Keratinocyte (primary cell): ENCODE measurements around the gene MAP3K10. TPM values are rescaled to one million over a fixed set of nuclear protein-coding genes. Genes with fewer than 3 reads are reported as not detected.
"Not testable (repeated sequence)": the region's sequence is repeated elsewhere in the genome, so short reads cannot be mapped to it uniquely, and the experiment has no call there.

ENCODE experiments used
- DNase-seq: peaks from one replicate; pipeline ENCODE4 v3.0.0-alpha.2; 2011; ENCODE audit warnings: low read depth, missing footprints, low spot score
- FAIRE-seq: peaks from 2 replicates; lab custom pipeline; 2011; peaks lifted over from hg19 to GRCh38; lab: Jason Lieb, UNC
- H2AFZ ChIP-seq: 2 replicates; pipeline ENCODE4 v1.6.0; 2012; ENCODE audit warnings: low read length, control low read depth, inconsistent platforms; ENCODE audit not compliant: control insufficient read depth
- H3K27ac ChIP-seq: 2 replicates; pipeline ENCODE4 v1.5.1; 2011; ENCODE audit warnings: low read length; ENCODE audit not compliant: control insufficient read depth, insufficient read depth
- H3K27me3 ChIP-seq: 3 replicates; pipeline ENCODE4 v1.6.0; 2011; ENCODE audit warnings: low read length; ENCODE audit not compliant: control insufficient read depth, insufficient read depth; ENCODE audit errors: extremely low read depth
- H3K36me3 ChIP-seq, 2 experiments: 2 replicates in 1 of 2; 3 replicates in 1 of 2; pipeline ENCODE4 v1.5.1; 2011; ENCODE audit warnings: low read length in 2 of 2, mild to moderate bottlenecking in 1 of 2; ENCODE audit not compliant: control insufficient read depth in 2 of 2, insufficient read depth in 2 of 2; ENCODE audit errors: extremely low read depth in 1 of 2
- H3K4me1 ChIP-seq: 3 replicates; pipeline ENCODE4 v1.5.1; 2011; ENCODE audit warnings: low read length; ENCODE audit not compliant: control insufficient read depth, insufficient read depth; ENCODE audit errors: extremely low read depth
- H3K4me2 ChIP-seq: 3 replicates; pipeline ENCODE4 v1.6.0; 2011; ENCODE audit warnings: low read depth, low read length; ENCODE audit not compliant: control insufficient read depth, insufficient read depth; ENCODE audit errors: extremely low read depth
- H3K4me3 ChIP-seq, 3 experiments: fragments of 200-600 bp in 1 of 3; sonication (generic) in 1 of 3; 2 replicates in 2 of 3; 3 replicates in 1 of 3; pipeline ENCODE4 v1.5.1; 2011 to 2016; ENCODE audit warnings: low read length in 3 of 3, mild to moderate bottlenecking in 3 of 3, control low read depth in 2 of 3, inconsistent platforms in 1 of 3, low read depth in 1 of 3, mixed read lengths in 1 of 3, mixed run types in 1 of 3, moderate library complexity in 1 of 3; ENCODE audit not compliant: control insufficient read depth in 2 of 3, insufficient read depth in 2 of 3; ENCODE audit errors: extremely low read depth in 1 of 3
- H3K79me2 ChIP-seq: 2 replicates; pipeline ENCODE4 v1.6.0; 2012; ENCODE audit warnings: low read length; ENCODE audit not compliant: control insufficient read depth, insufficient read depth
- H3K9ac ChIP-seq: 3 replicates; pipeline ENCODE4 v1.6.0; 2011; ENCODE audit warnings: low read length; ENCODE audit not compliant: control insufficient read depth, insufficient read depth; ENCODE audit errors: extremely low read depth
- H3K9me1 ChIP-seq: 3 replicates; pipeline ENCODE4 v1.6.0; 2011; ENCODE audit warnings: low read length; ENCODE audit not compliant: control insufficient read depth, insufficient read depth; ENCODE audit errors: extremely low read depth
- H3K9me3 ChIP-seq: 2 replicates; pipeline ENCODE4 v1.5.1; 2012; ENCODE audit warnings: low read depth, low read length; ENCODE audit not compliant: control insufficient read depth
- H4K20me1 ChIP-seq: 3 replicates; pipeline ENCODE4 v1.6.0; 2011; ENCODE audit warnings: low read length; ENCODE audit not compliant: control insufficient read depth, insufficient read depth; ENCODE audit errors: extremely low read depth
- CTCF ChIP-seq, 3 experiments: IDR thresholded peaks in 1 of 3; conservative IDR thresholded peaks in 1 of 3; optimal IDR thresholded peaks in 1 of 3; 2 replicates in 2 of 3; 3 replicates in 1 of 3; pipeline versions ENCODE3 to v1.5.1; 2011; ENCODE audit warnings: low read length in 3 of 3, mild to moderate bottlenecking in 3 of 3, moderate library complexity in 2 of 3, control low read depth in 1 of 3, inconsistent platforms in 1 of 3; ENCODE audit not compliant: insufficient read depth in 2 of 3; ENCODE audit errors: extremely low read depth in 1 of 3
- EZH2 ChIP-seq: IDR thresholded peaks from one replicate; pipeline ENCODE4 v1.6.1; 2012; ENCODE audit warnings: inconsistent platforms, mild to moderate bottlenecking, low read length, moderate library complexity
- dilution Hi-C: fragments of 300-500 bp; cut with MboI; formaldehyde crosslinking; loops from one replicate; pipeline ENCODE4 v1.7.0; 2020; ENCODE audit warnings: low sequenced_read_pairs; ENCODE audit not compliant: extremely low pct_ligation_motif_present
- polyA plus RNA-seq, 5 experiments: library from polyadenylated mRNA; depleted of rRNA in 3 of 5; stranded (reverse) in 3 of 5; stranded (forward) in 1 of 5; unstranded in 1 of 5; fragments of >200 nt; gene quantifications; 1 replicate in 1 of 5; 2 replicates in 3 of 5; 3 replicates in 1 of 5; pipeline versions ENCODE4 v1.2.1 to v1.2.3, GENCODE V29; 2011 to 2012; ENCODE audit warnings: missing spikeins in 2 of 5, low read depth in 1 of 5, low replicate concordance in 1 of 5

The MAP3K10 gene
- polyA plus RNA-seq, 1 donor (not counting 4 experiments of a cell fraction or from before 2014, with no cell fraction given) = 2.9 TPM

- FAIRE-seq (no peak), DNase-seq (no peak)
- Histone ChIP-seq H4K20me1 (no peaks in the 10 kb centered on the region), H3K9me3 (no peaks in the 10 kb centered on the region), H3K4me2 (no peak overlapping the region), H3K36me3 (no peaks in the 10 kb centered on the region), H3K27me3 (no peaks in the 10 kb centered on the region), H3K9me1 (no peaks in the 10 kb centered on the region), H3K9ac (no peak overlapping the region), H3K4me1 (no peaks in the 10 kb centered on the region), H3K27ac (no peak overlapping the region), H3K4me3 (no peak overlapping the region), H2AFZ (no peak overlapping the region), H3K79me2 (no peaks in the 10 kb centered on the region)
- peak; percentile 66 to 86 (median 84) for TF ChIP-seq CTCF (optimal IDR thresholded peaks at IDR 0.05 in 1 of 3, IDR thresholded peaks at IDR 0.05 in 1 of 3, conservative IDR thresholded peaks at IDR 0.05 in 1 of 3; ENCODE audit: extremely low read depth in 1 of 3, insufficient read depth in 2 of 3, low read length in 3 of 3)
- no peak for TF ChIP-seq EZH2
- dilution Hi-C loops = no loop called here
Measured at GRCh38 chr19:40165362-40165937, 25.8 kb upstream of the MAP3K10 start.

GRCh38 chr19:40169482-40170302, 21.5 kb upstream of the MAP3K10 start:
- H3K27me3 ChIP-seq, H3K27ac ChIP-seq, H3K36me3 ChIP-seq, H2AFZ ChIP-seq, H3K9ac ChIP-seq, H3K4me2 ChIP-seq, H3K4me3 ChIP-seq, H3K9me1 ChIP-seq, DNase-seq, H3K9me3 ChIP-seq, FAIRE-seq, H3K79me2 ChIP-seq, H3K4me1 ChIP-seq, H4K20me1 ChIP-seq, dilution Hi-C loops: not testable (repeated sequence)

GRCh38 chr19:40170303-40170989, 20.8 kb upstream of the MAP3K10 start:
- H3K4me1 ChIP-seq, H3K27ac ChIP-seq, H3K9me3 ChIP-seq, H3K9ac ChIP-seq, H3K9me1 ChIP-seq, H3K27me3 ChIP-seq, H4K20me1 ChIP-seq, dilution Hi-C loops, FAIRE-seq, H3K4me3 ChIP-seq, H3K79me2 ChIP-seq, DNase-seq, H3K36me3 ChIP-seq: not testable (repeated sequence)
- Histone ChIP-seq H3K4me2 (peak overlapping the region; percentile 22), H2AFZ (peak overlapping the region; percentile 62)

GRCh38 chr19:40171293-40171692, 19.9 kb upstream of the MAP3K10 start:
- dilution Hi-C loops, H3K9ac ChIP-seq, H3K4me2 ChIP-seq, H3K9me3 ChIP-seq, H3K4me1 ChIP-seq, H3K79me2 ChIP-seq, H3K36me3 ChIP-seq, DNase-seq, H3K27me3 ChIP-seq, H3K9me1 ChIP-seq, H4K20me1 ChIP-seq, FAIRE-seq, H3K4me3 ChIP-seq, H3K27ac ChIP-seq: not testable (repeated sequence)
- peak overlapping the region; percentile 62 for H2AFZ ChIP-seq
